Measurements from ENCODE around the gene CD4.

GRCh38 chr12:6779708-6780432 is 9.5 kb upstream of the CD4 start:
- TF ChIP-seq CTCF (IDR thresholded peaks at IDR 0.05; ENCODE audit: low read depth, low read length, poor library complexity, severe bottlenecking) (no peak), EZH2phosphoT487 (IDR thresholded peaks at IDR 0.05; ENCODE audit: borderline replicate concordance, low read length) (no peak)
